B cell (primary cell): ENCODE measurements around the gene ODAD4.

Source experiments
- EZH2 ChIP-seq: IDR thresholded peaks from 2 replicates; pipeline ENCODE4 v1.6.1; 2012; ENCODE audit warnings: borderline replicate concordance, low read depth, mild to moderate bottlenecking, moderate library complexity, low read length; ENCODE audit not compliant: insufficient read depth, poor library complexity, severe bottlenecking
- TF ChIP-seq, protein P1 (sequence below): fragments of 200-600 bp; IDR thresholded peaks from one replicate; pipeline ENCODE4 v1.8.0; 2022; ENCODE audit warnings: antibody characterized with exemption, mild to moderate bottlenecking

GRCh38 chr17:41917192-41917591 is 13.2 kb upstream of the ODAD4 start:
- TF ChIP-seq, protein P1, sequence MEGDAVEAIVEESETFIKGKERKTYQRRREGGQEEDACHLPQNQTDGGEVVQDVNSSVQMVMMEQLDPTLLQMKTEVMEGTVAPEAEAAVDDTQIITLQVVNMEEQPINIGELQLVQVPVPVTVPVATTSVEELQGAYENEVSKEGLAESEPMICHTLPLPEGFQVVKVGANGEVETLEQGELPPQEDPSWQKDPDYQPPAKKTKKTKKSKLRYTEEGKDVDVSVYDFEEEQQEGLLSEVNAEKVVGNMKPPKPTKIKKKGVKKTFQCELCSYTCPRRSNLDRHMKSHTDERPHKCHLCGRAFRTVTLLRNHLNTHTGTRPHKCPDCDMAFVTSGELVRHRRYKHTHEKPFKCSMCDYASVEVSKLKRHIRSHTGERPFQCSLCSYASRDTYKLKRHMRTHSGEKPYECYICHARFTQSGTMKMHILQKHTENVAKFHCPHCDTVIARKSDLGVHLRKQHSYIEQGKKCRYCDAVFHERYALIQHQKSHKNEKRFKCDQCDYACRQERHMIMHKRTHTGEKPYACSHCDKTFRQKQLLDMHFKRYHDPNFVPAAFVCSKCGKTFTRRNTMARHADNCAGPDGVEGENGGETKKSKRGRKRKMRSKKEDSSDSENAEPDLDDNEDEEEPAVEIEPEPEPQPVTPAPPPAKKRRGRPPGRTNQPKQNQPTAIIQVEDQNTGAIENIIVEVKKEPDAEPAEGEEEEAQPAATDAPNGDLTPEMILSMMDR = no peak
- no peak for TF ChIP-seq EZH2
